H1 (cell line): Measurements from ENCODE around the gene TASP1. TPM values are rescaled to one million over a fixed set of nuclear protein-coding genes. Genes with fewer than 3 reads are reported as not detected.

Source experiments
- CTCF ChIA-PET: fragments of 300-600 bp; sonication (Branson Sonifier 250); formaldehyde crosslinking; loops from one replicate; lab custom pipeline; 2021; ENCODE audit not compliant: partially characterized antibody; lab: Charles Lee
- POLR2A ChIA-PET: fragments of 300-600 bp; sonication (Branson Sonifier 250); formaldehyde crosslinking; loops from one replicate; lab custom pipeline; 2021; ENCODE audit warnings: inconsistent platforms; ENCODE audit not compliant: partially characterized antibody; lab: Charles Lee
- DNase-seq, 2 experiments: peaks; one replicate each; pipeline versions ENCODE4 v3.0.0 to v3.0.0-alpha.2; 2010 to 2022; ENCODE audit warnings: low spot score in 2 of 2, low read depth in 1 of 2, mixed read lengths in 1 of 2
- FAIRE-seq: peaks from 2 replicates; lab custom pipeline; 2011; peaks lifted over from hg19 to GRCh38; lab: Jason Lieb, UNC
- H2AFZ ChIP-seq: 2 replicates; pipeline ENCODE4 v1.8.1; 2012; ENCODE audit warnings: low read length, inconsistent platforms
- H2AK5ac ChIP-seq: 2 replicates; pipeline ENCODE4 v1.6.1; 2013; ENCODE audit warnings: low read depth, low read length
- H2BK120ac ChIP-seq: replicated peaks from 2 replicates; pipeline ENCODE3; 2013; ENCODE audit warnings: low read depth, low read length, inconsistent platforms
- H2BK12ac ChIP-seq: 2 replicates; pipeline ENCODE4 v1.6.1; 2013; ENCODE audit warnings: low read depth, low read length
- H2BK15ac ChIP-seq: 2 replicates; pipeline ENCODE4 v1.6.1; 2013; ENCODE audit warnings: low read length
- H2BK20ac ChIP-seq: 2 replicates; pipeline ENCODE4 v1.6.1; 2013; ENCODE audit warnings: low read length
- H2BK5ac ChIP-seq: 2 replicates; pipeline ENCODE4 v1.6.1; 2013; ENCODE audit warnings: low read depth, low read length
- H3K14ac ChIP-seq: 2 replicates; pipeline ENCODE4 v1.6.1; 2013; ENCODE audit warnings: inconsistent platforms; ENCODE audit not compliant: insufficient read length
- H3K18ac ChIP-seq: 2 replicates; pipeline ENCODE4 v1.6.1; 2013; ENCODE audit warnings: low read length; ENCODE audit errors: extremely low read depth
- H3K23ac ChIP-seq: 2 replicates; pipeline ENCODE4 v1.6.1; 2013; ENCODE audit warnings: inconsistent platforms; ENCODE audit not compliant: insufficient read length
- H3K23me2 ChIP-seq: 2 replicates; pipeline ENCODE4 v1.6.1; 2013; ENCODE audit warnings: low read depth, low read length
- H3K27ac ChIP-seq: 2 replicates; pipeline ENCODE4 v1.6.1; 2011; ENCODE audit warnings: low read depth, low read length, inconsistent platforms
- H3K27me3 ChIP-seq, 4 experiments: replicated peaks in 1 of 4; 1 replicate in 1 of 4; 2 replicates in 3 of 4; pipeline versions ENCODE4 v1.6.1 to v1.8.1; 2011 to 2013; ENCODE audit warnings: low read length in 3 of 4, mild to moderate bottlenecking in 3 of 4, inconsistent platforms in 2 of 4, mixed read lengths in 2 of 4, moderate library complexity in 1 of 4; ENCODE audit not compliant: control insufficient read depth in 3 of 4, insufficient read depth in 3 of 4; ENCODE audit errors: extremely low read depth in 1 of 4
- H3K36me3 ChIP-seq, 4 experiments: 2 replicates each; pipeline versions ENCODE4 v1.6.1 to v1.8.1; 2011 to 2013; ENCODE audit warnings: mild to moderate bottlenecking in 4 of 4, low read length in 3 of 4, moderate library complexity in 2 of 4, control low read depth in 1 of 4, inconsistent platforms in 1 of 4; ENCODE audit not compliant: insufficient read depth in 4 of 4, control insufficient read depth in 2 of 4
- H3K4ac ChIP-seq: replicated peaks from 2 replicates; pipeline ENCODE3; 2013; ENCODE audit warnings: low read length, low read depth, mixed read lengths, inconsistent platforms; ENCODE audit not compliant: insufficient read length
- H3K4me1 ChIP-seq, 4 experiments: replicated peaks in 1 of 4; 1 replicate in 1 of 4; 2 replicates in 3 of 4; pipeline versions ENCODE4 v1.6.1 to v1.8.1; 2011 to 2013; ENCODE audit warnings: low read length in 3 of 4, inconsistent platforms in 2 of 4, mixed read lengths in 1 of 4; ENCODE audit not compliant: insufficient read depth in 4 of 4, control insufficient read depth in 3 of 4
- H3K4me2 ChIP-seq, 2 experiments: 2 replicates each; pipeline versions ENCODE4 v1.6.1 to v1.8.1; 2011 to 2013; ENCODE audit warnings: low read depth in 2 of 2, low read length in 2 of 2, control low read depth in 1 of 2, inconsistent platforms in 1 of 2, mild to moderate bottlenecking in 1 of 2; ENCODE audit not compliant: insufficient read depth in 1 of 2
- H3K4me3 ChIP-seq, 4 experiments: fragments of 200-600, 300-600 bp in 1 of 4; sonication (generic), shearing (Covaris generic), sonication (Bioruptor Twin) in 1 of 4; 2 replicates each; pipeline versions ENCODE4 v1.5.1 to v1.8.1; 2011 to 2016; ENCODE audit warnings: low read length in 4 of 4, low read depth in 3 of 4, control low read depth in 2 of 4, inconsistent platforms in 2 of 4, mild to moderate bottlenecking in 2 of 4, mixed read lengths in 1 of 4, moderate library complexity in 1 of 4; ENCODE audit not compliant: insufficient read depth in 2 of 4; ENCODE audit errors: extremely low read depth in 1 of 4
- H3K56ac ChIP-seq: replicated peaks from 2 replicates; pipeline ENCODE3; 2013; ENCODE audit warnings: low read depth, mild to moderate bottlenecking, mixed read lengths, low read length, inconsistent platforms; ENCODE audit not compliant: insufficient read length
- H3K79me1 ChIP-seq: 2 replicates; pipeline ENCODE4 v1.6.1; 2013; ENCODE audit warnings: low read depth, low read length, control low read depth
- H3K79me2 ChIP-seq, 2 experiments: 2 replicates each; pipeline versions ENCODE4 v1.6.1 to v1.8.1; 2012 to 2013; ENCODE audit warnings: low read length in 2 of 2, mild to moderate bottlenecking in 2 of 2, inconsistent platforms in 1 of 2; ENCODE audit not compliant: insufficient read depth in 2 of 2, control insufficient read depth in 1 of 2
- H3K9ac ChIP-seq, 4 experiments: replicated peaks in 1 of 4; 1 replicate in 1 of 4; 2 replicates in 3 of 4; pipeline versions ENCODE4 v1.6.1 to v1.8.1; 2011 to 2013; ENCODE audit warnings: low read depth in 3 of 4, low read length in 3 of 4, control low read depth in 2 of 4, mild to moderate bottlenecking in 2 of 4, moderate library complexity in 2 of 4, inconsistent platforms in 1 of 4; ENCODE audit errors: extremely low read depth in 1 of 4
- H3K9me3 ChIP-seq, 2 experiments: 2 replicates each; pipeline versions ENCODE4 v1.6.1 to v1.8.1; 2012 to 2013; ENCODE audit warnings: mild to moderate bottlenecking in 2 of 2, moderate library complexity in 2 of 2, control low read depth in 1 of 2, inconsistent platforms in 1 of 2, low read depth in 1 of 2, low read length in 1 of 2, mixed read lengths in 1 of 2; ENCODE audit not compliant: insufficient read depth in 2 of 2
- H4K20me1 ChIP-seq, 2 experiments: replicated peaks in 1 of 2; 2 replicates each; pipeline versions ENCODE3 to v1.8.1; 2011 to 2013; ENCODE audit warnings: inconsistent platforms in 2 of 2, low read length in 2 of 2, mild to moderate bottlenecking in 1 of 2; ENCODE audit not compliant: insufficient read depth in 2 of 2, control insufficient read depth in 1 of 2
- H4K5ac ChIP-seq: 2 replicates; pipeline ENCODE4 v1.6.1; 2013; ENCODE audit warnings: low read length, low read depth, mixed read lengths, inconsistent platforms; ENCODE audit not compliant: insufficient read length
- H4K8ac ChIP-seq: 2 replicates; pipeline ENCODE4 v1.8.0; 2013; ENCODE audit warnings: mild to moderate bottlenecking, moderate library complexity, low read length, inconsistent platforms; ENCODE audit not compliant: insufficient read depth; ENCODE audit errors: extremely low read depth
- H4K91ac ChIP-seq: replicated peaks from 2 replicates; pipeline ENCODE3; 2013; ENCODE audit warnings: low read length, mixed read lengths, inconsistent platforms; ENCODE audit not compliant: insufficient read length
- CEBPB ChIP-seq: IDR thresholded peaks from 2 replicates; pipeline ENCODE4 v1.6.1; 2012; ENCODE audit warnings: low read depth, low read length
- CTBP2 ChIP-seq: IDR thresholded peaks from 2 replicates; pipeline ENCODE4 v1.7.0; 2011; ENCODE audit warnings: borderline replicate concordance, mild to moderate bottlenecking, moderate library complexity, mixed read lengths, low read length; ENCODE audit not compliant: insufficient read depth, insufficient read length
- EGR1 ChIP-seq: IDR thresholded peaks from 2 replicates; pipeline ENCODE4 v1.6.1; 2011; ENCODE audit warnings: low read depth, low read length, borderline replicate concordance
- KDM4A ChIP-seq: IDR thresholded peaks from one replicate; pipeline ENCODE4 v1.7.1; 2012; ENCODE audit warnings: low read depth, mild to moderate bottlenecking, moderate library complexity, low read length, inconsistent platforms; ENCODE audit not compliant: severe bottlenecking
- NANOG ChIP-seq: IDR thresholded peaks from 2 replicates; pipeline ENCODE4 v1.6.1; 2011; ENCODE audit warnings: low read length, low read depth, mild to moderate bottlenecking, inconsistent platforms; ENCODE audit not compliant: insufficient read depth, poor library complexity, severe bottlenecking
- POLR2AphosphoS5 ChIP-seq: IDR thresholded peaks from 2 replicates; pipeline ENCODE4 v1.6.1; 2011; ENCODE audit warnings: low read depth, low read length
- RBBP5 ChIP-seq: IDR thresholded peaks from 2 replicates; pipeline ENCODE4 v1.7.1; 2012; ENCODE audit warnings: low read depth, mild to moderate bottlenecking, inconsistent platforms, low read length, moderate library complexity, borderline replicate concordance
- RFX5 ChIP-seq: IDR thresholded peaks from 2 replicates; pipeline ENCODE4 v1.6.1; 2011; ENCODE audit warnings: low read depth, low read length, improper control_type of control experiment, borderline replicate concordance
- SAP30 ChIP-seq: fragments of 300-600 bp; sonication (generic); IDR thresholded peaks from 2 replicates; pipeline ENCODE4 v1.7.1; 2012; ENCODE audit warnings: low read length, moderate library complexity, mild to moderate bottlenecking, inconsistent platforms; ENCODE audit not compliant: insufficient read depth, insufficient replicate concordance
- ZNF274 ChIP-seq: IDR thresholded peaks from 2 replicates; pipeline ENCODE4 v1.7.0; 2012; ENCODE audit warnings: low read length, borderline replicate concordance; ENCODE audit errors: extremely low read depth
- polyA plus RNA-seq, 7 experiments: library from polyadenylated mRNA; depleted of rRNA in 3 of 7; stranded (reverse) in 5 of 7; unstranded in 2 of 7; fragments of >200 nt in 5 of 7; fragments of 200-250 nt in 2 of 7; gene quantifications; 1 replicate in 5 of 7; 2 replicates in 1 of 7; 4 replicates in 1 of 7; pipeline versions ENCODE4 v1.2.1 to v1.2.3, GENCODE V29; 2011 to 2013; ENCODE audit warnings: missing spikeins in 2 of 7, mixed read lengths in 2 of 7
- total RNA-seq: library from RNA; stranded (reverse); fragmentation: NEBNext Ultra II Directional; extraction: Animal tissue kit (Norgen Biotek cat#: 25700); gene quantifications from 2 replicates; pipeline ENCODE4 v1.2.1, GENCODE V29; 2021

Gene TASP1
- total and polyA plus RNA-seq, 2 of the 8 experiments (the other 6 are each of a cell fraction or from before 2014, with no cell fraction given): 4.5 to 10.9 TPM

DNA sequence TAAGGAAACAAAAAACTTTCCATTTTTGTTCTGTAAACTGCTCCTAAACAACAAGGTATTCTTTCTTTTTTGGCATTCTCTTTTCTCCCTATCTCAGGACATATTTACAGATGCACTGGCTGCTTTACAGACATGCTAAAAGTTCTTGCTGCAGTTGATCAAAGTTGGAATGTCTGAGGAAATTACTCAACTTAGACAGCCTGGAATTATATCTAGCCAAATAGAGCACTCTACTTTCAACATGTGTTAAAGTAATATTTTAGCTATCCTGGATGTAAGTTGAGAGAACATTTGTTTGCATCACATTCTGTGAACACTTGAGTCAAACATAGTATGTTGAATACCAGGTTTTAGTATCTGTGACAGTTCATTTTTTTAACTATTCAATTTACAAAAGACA is 24.8 kb downstream of the TASP1 start:
- H2AK5ac ChIP-seq: no peak overlapping the region
- H2AFZ ChIP-seq: no peak overlapping the region
- H3K18ac ChIP-seq: no peak overlapping the region
- no peak overlapping the region for H4K5ac ChIP-seq
- no peak overlapping the region for H3K4me2 ChIP-seq
- H2BK15ac ChIP-seq: no peak overlapping the region
- no peaks in the 10 kb centered on the region for H3K36me3 ChIP-seq
- no peak overlapping the region for H2BK20ac ChIP-seq
- no peaks in the 10 kb centered on the region for H3K23me2 ChIP-seq
- no peak overlapping the region for H3K56ac ChIP-seq
- no peaks in the 10 kb centered on the region for H3K79me2 ChIP-seq
- ChIA-PET POLR2A (no interaction called here), CTCF (no interaction called here)
- no peak overlapping the region for H4K91ac ChIP-seq
- H2BK120ac ChIP-seq: no peak overlapping the region
- H3K79me1 ChIP-seq: no peaks in the 10 kb centered on the region
- H4K8ac ChIP-seq: no peak overlapping the region
- no peaks in the 10 kb centered on the region for H4K20me1 ChIP-seq
- no peak overlapping the region for H2BK5ac ChIP-seq
- no peak for FAIRE-seq
- no peak overlapping the region for H2BK12ac ChIP-seq
- H3K4ac ChIP-seq: no peak overlapping the region
- no peaks in the 10 kb centered on the region for H3K27me3 ChIP-seq
- no peak overlapping the region for H3K4me3 ChIP-seq
- no peak overlapping the region for H3K23ac ChIP-seq
- no peaks in the 10 kb centered on the region for H3K9me3 ChIP-seq
- no peak for DNase-seq
- no peaks in the 10 kb centered on the region for H3K4me1 ChIP-seq
- H3K27ac ChIP-seq: no peak overlapping the region
- no peak overlapping the region for H3K9ac ChIP-seq
- no peak overlapping the region for H3K14ac ChIP-seq
- TF ChIP-seq SAP30 (no peak), KDM4A (no peak), CTBP2 (no peak), POLR2AphosphoS5 (no peak), RFX5 (no peak), ZNF274 (no peak), CEBPB (no peak), NANOG (no peak), RBBP5 (no peak), EGR1 (no peak)
